Measurements from ENCODE around the gene ZNF831.

The ZNF831 gene

GRCh38 chr20:59141818-59142581, 21.6 kb upstream of the ZNF831 start:
- Histone ChIP-seq H3K4me3 (IDR thresholded peaks at IDR 0.05; ENCODE audit: insufficient read depth, low read depth, low read length) (no peak overlapping the region), H3K9ac (no peak overlapping the region), H3K27ac (no peak overlapping the region), H3K79me2 (ENCODE audit: insufficient read depth, low read depth) (no peaks in the 10 kb centered on the region), H3K36me3 (ENCODE audit: insufficient read depth) (no peaks in the 10 kb centered on the region), H3K4me2 (no peak overlapping the region), H3K4me1 (ENCODE audit: low read depth, poor library complexity, severe bottlenecking) (no peaks in the 10 kb centered on the region), H3K27me3 (ENCODE audit: insufficient read depth, low read depth) (peaks cover 20% of the 10 kb centered on the region; the same call in 1 of the 2 replicates), H4K20me1 (ENCODE audit: insufficient read depth) (no peaks in the 10 kb centered on the region), H2AFZ (ENCODE audit: low read depth) (no peak overlapping the region)
- TF ChIP-seq CTCF (conservative IDR thresholded peaks at IDR 0.05; ENCODE audit: low read depth, low read length), result no peak

GRCh38 chr20:59143326-59143725, 20.3 kb upstream of the ZNF831 start:
- H3K36me3 ChIP-seq (ENCODE audit: insufficient read depth), result no peaks in the 10 kb centered on the region

GRCh38 chr20:59144179-59144830, 19.3 kb upstream of the ZNF831 start:
- no peak overlapping the region for H3K9ac ChIP-seq
- H3K4me1 ChIP-seq (ENCODE audit: low read depth, poor library complexity, severe bottlenecking), result no peaks in the 10 kb centered on the region
- TF ChIP-seq CTCF (conservative IDR thresholded peaks at IDR 0.05; ENCODE audit: low read depth, low read length), result no peak
- no peaks in the 10 kb centered on the region for H3K36me3 ChIP-seq (ENCODE audit: insufficient read depth)
- no peak overlapping the region for H3K4me2 ChIP-seq
- H4K20me1 ChIP-seq (ENCODE audit: insufficient read depth), result no peaks in the 10 kb centered on the region
- peaks cover 33% of the 10 kb centered on the region; the same call in 1 of the 2 replicates for H3K27me3 ChIP-seq (ENCODE audit: insufficient read depth, low read depth)
- no peak overlapping the region for H2AFZ ChIP-seq (ENCODE audit: low read depth)
- no peaks in the 10 kb centered on the region for H3K79me2 ChIP-seq (ENCODE audit: insufficient read depth, low read depth)
- H3K4me3 ChIP-seq (IDR thresholded peaks at IDR 0.05; ENCODE audit: insufficient read depth, low read depth, low read length), result no peak overlapping the region
- H3K27ac ChIP-seq, result no peak overlapping the region

More at GRCh38 chr20:59143326-59143725, 20.3 kb upstream of the ZNF831 start:
- no peak for TF ChIP-seq CTCF (conservative IDR thresholded peaks at IDR 0.05; ENCODE audit: low read depth, low read length)
- Histone ChIP-seq H2AFZ (ENCODE audit: low read depth) (no peak overlapping the region), H3K4me3 (IDR thresholded peaks at IDR 0.05; ENCODE audit: insufficient read depth, low read depth, low read length) (no peak overlapping the region), H3K4me1 (ENCODE audit: low read depth, poor library complexity, severe bottlenecking) (no peaks in the 10 kb centered on the region), H3K27me3 (ENCODE audit: insufficient read depth, low read depth) (peaks cover 28% of the 10 kb centered on the region; the same call in 1 of the 2 replicates), H3K9ac (no peak overlapping the region), H3K27ac (no peak overlapping the region), H4K20me1 (ENCODE audit: insufficient read depth) (no peaks in the 10 kb centered on the region), H3K79me2 (ENCODE audit: insufficient read depth, low read depth) (no peaks in the 10 kb centered on the region), H3K4me2 (no peak overlapping the region)

- no peak for TF ChIP-seq CTCF (conservative IDR thresholded peaks at IDR 0.05; ENCODE audit: low read depth, low read length)
- Histone ChIP-seq H3K27ac (no peak overlapping the region), H4K20me1 (ENCODE audit: insufficient read depth) (no peaks in the 10 kb centered on the region), H3K27me3 (ENCODE audit: insufficient read depth, low read depth) (peaks cover 33% of the 10 kb centered on the region; the same call in 1 of the 2 replicates), H3K9ac (no peak overlapping the region), H3K4me2 (no peak overlapping the region), H3K4me1 (ENCODE audit: low read depth, poor library complexity, severe bottlenecking) (no peaks in the 10 kb centered on the region), H2AFZ (ENCODE audit: low read depth) (no peak overlapping the region), H3K36me3 (ENCODE audit: insufficient read depth) (no peaks in the 10 kb centered on the region), H3K4me3 (IDR thresholded peaks at IDR 0.05; ENCODE audit: insufficient read depth, low read depth, low read length) (no peak overlapping the region), H3K79me2 (ENCODE audit: insufficient read depth, low read depth) (no peaks in the 10 kb centered on the region)
Observed at GRCh38 chr20:59144831-59145196, 18.8 kb upstream of the ZNF831 start.
